NB4 (cell line): ENCODE measurements around the gene CHAF1B.

Source experiments
- CTCF ChIP-seq: IDR thresholded peaks from one replicate; pipeline ENCODE4 v1.5.1; 2012; ENCODE audit warnings: low read depth, low read length
- MAX ChIP-seq: IDR thresholded peaks from 2 replicates; pipeline ENCODE4 v1.6.1; 2011; ENCODE audit warnings: low read depth, low read length
- MYC ChIP-seq: IDR thresholded peaks from 2 replicates; pipeline ENCODE4 v1.6.1; 2011; ENCODE audit warnings: low read depth, low read length
- POLR2A ChIP-seq: IDR thresholded peaks from 2 replicates; pipeline ENCODE4 v1.6.1; 2011; ENCODE audit warnings: mild to moderate bottlenecking; ENCODE audit not compliant: insufficient read length; ENCODE audit errors: extremely low read depth

GRCh38 chr21:36464590-36464989 lies 79.4 kb downstream of the CHAF1B start:
- TF ChIP-seq POLR2A (no peak), CTCF (no peak), MAX (no peak), MYC (no peak)
